Stomach (tissue), 9 donors: ENCODE data around the gene TRIM66. TPM values are rescaled to one million over a fixed set of nuclear protein-coding genes. Genes with fewer than 3 reads are reported as not detected.

Source experiments
- DNase-seq, 2 donors: peaks; one replicate each; pipeline versions ENCODE4 v3.0.0 to v3.0.0-alpha.2; 2013 to 2019
- H3K27ac ChIP-seq, 5 donors: fragments of 200-600 bp in 4 of 5; sonication (generic) in 4 of 5; one replicate each; pipeline ENCODE4 v1.5.1; 2013 to 2019; ENCODE audit warnings: mild to moderate bottlenecking in 1 of 5, moderate library complexity in 1 of 5
- H3K27me3 ChIP-seq, 3 donors: fragments of 200-600 bp; sonication (generic); one replicate each; pipeline ENCODE4 v1.5.1; 2017 to 2019; ENCODE audit warnings: mixed run types in 1 of 3
- H3K36me3 ChIP-seq, 4 donors: fragments of 200-600 bp; sonication (generic); 1 replicate in 3 of 4; 2 replicates in 1 of 4; pipeline ENCODE4 v1.5.1; 2016 to 2019
- H3K4me1 ChIP-seq, 4 donors: fragments of 200-600 bp; sonication (generic); one replicate each; pipeline ENCODE4 v1.5.1; 2016 to 2019
- H3K4me3 ChIP-seq, 4 donors: fragments of 200-600 bp; sonication (generic) in 3 of 4; one replicate each; pipeline ENCODE4 v1.5.1; 2016 to 2019; ENCODE audit warnings: mild to moderate bottlenecking in 1 of 4
- H3K9me3 ChIP-seq, 4 donors: fragments of 200-600 bp; sonication (generic); one replicate each; pipeline ENCODE4 v1.5.1; 2016 to 2019
- EP300 ChIP-seq: sonication (generic); formaldehyde crosslinking; IDR thresholded peaks from one replicate; pipeline ENCODE4 v1.6.1; 2017; ENCODE audit warnings: antibody characterized with exemption
- POLR2A ChIP-seq, 4 donors: fragments of 450-650 bp; IDR thresholded peaks; one replicate each; pipeline ENCODE4 v1.6.1; 2016; ENCODE audit warnings: antibody characterized with exemption in 4 of 4, control low read depth in 2 of 4, mild to moderate bottlenecking in 1 of 4, moderate library complexity in 1 of 4
- POLR2AphosphoS5 ChIP-seq, 3 donors: sonication (generic); formaldehyde crosslinking; IDR thresholded peaks; one replicate each; pipeline ENCODE4 v1.6.1; 2016; ENCODE audit warnings: antibody characterized with exemption in 3 of 3
- WGBS, 5 donors: extraction: QIAGEN DNeasy Blood & Tissue Kit in 3 of 5; methylation state at CpG; one replicate each; pipeline versions ENCODE4 v1.1.5 to v1.1.7; 2013 to 2018; 5-methylcytosine and 5-hydroxymethylcytosine counted together
- intact Hi-C: fragments of 100-400 bp; cut with DNase I; formaldehyde crosslinking; loops from one replicate; pipeline ENCODE4 v1.15.1; 2023; ENCODE audit warnings: low total_unique reads
- polyA plus RNA-seq, 3 donors: library from polyadenylated mRNA; stranded (reverse); fragments of 200-250 nt; gene quantifications; one replicate each; pipeline ENCODE4 v1.2.3, GENCODE V29; 2013
- small RNA-seq, 4 donors: library from RNA; depleted of rRNA; stranded (forward); fragments of <200 nt; gene quantifications; one replicate each; pipeline ENCODE3, GENCODE V24; 2016
- total RNA-seq, 5 donors: library from RNA; depleted of rRNA; stranded (reverse); fragments of >200 nt; gene quantifications; one replicate each; pipeline versions ENCODE4 v1.1.0 to v1.2.3, GENCODE V29; 2014 to 2016
- TF ChIP-seq, protein P1 (sequence below), 7 experiments: fragments of 450-650 bp in 4 of 7; fragments of 200-600 bp in 3 of 7; sonication (generic) in 3 of 7; IDR thresholded peaks; one replicate each; pipeline ENCODE4 v1.5.1; 2016 to 2019; ENCODE audit warnings: antibody characterized with exemption in 7 of 7, control low read depth in 2 of 7, mild to moderate bottlenecking in 1 of 7
- donor health status: healthy with polysubstance abuse.
- donor health status: Bipolar disorder and iron deficiency.
- donor health status: healthy.

TRIM66 gene
- total and polyA plus RNA-seq, 8 donors: 0.76 to 8.7 (median 3.4) TPM

DNA sequence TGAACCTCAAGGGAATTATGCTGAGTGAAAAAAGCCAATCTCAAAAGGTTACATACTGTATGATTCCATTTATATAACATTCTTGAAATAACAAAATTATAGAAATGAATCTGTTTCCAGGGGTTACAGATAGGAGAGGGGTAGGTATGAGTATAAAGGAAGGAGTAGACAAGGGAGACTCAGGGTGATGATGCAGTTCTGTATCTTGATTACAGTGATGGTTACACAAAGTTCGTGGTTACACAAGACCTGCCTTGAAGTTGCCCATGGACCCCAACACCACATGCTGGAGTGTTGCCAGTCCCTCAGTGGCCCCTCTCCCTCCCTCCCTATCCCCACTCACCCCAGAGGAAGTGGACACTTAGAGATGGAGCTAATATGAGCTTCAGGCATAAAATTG is 108.7 kb downstream of the TRIM66 start:
- H3K4me1 ChIP-seq: no peaks in the 10 kb centered on the region
- intact Hi-C loops: no loop called here
- no peak for TF ChIP-seq POLR2A (IDR thresholded peaks at IDR 0.05)
- no peak for TF ChIP-seq POLR2AphosphoS5 (IDR thresholded peaks at IDR 0.05)
- TF ChIP-seq EP300: no peak
- TF ChIP-seq, protein P1, sequence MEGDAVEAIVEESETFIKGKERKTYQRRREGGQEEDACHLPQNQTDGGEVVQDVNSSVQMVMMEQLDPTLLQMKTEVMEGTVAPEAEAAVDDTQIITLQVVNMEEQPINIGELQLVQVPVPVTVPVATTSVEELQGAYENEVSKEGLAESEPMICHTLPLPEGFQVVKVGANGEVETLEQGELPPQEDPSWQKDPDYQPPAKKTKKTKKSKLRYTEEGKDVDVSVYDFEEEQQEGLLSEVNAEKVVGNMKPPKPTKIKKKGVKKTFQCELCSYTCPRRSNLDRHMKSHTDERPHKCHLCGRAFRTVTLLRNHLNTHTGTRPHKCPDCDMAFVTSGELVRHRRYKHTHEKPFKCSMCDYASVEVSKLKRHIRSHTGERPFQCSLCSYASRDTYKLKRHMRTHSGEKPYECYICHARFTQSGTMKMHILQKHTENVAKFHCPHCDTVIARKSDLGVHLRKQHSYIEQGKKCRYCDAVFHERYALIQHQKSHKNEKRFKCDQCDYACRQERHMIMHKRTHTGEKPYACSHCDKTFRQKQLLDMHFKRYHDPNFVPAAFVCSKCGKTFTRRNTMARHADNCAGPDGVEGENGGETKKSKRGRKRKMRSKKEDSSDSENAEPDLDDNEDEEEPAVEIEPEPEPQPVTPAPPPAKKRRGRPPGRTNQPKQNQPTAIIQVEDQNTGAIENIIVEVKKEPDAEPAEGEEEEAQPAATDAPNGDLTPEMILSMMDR (IDR thresholded peaks at IDR 0.05): no peak

DNA sequence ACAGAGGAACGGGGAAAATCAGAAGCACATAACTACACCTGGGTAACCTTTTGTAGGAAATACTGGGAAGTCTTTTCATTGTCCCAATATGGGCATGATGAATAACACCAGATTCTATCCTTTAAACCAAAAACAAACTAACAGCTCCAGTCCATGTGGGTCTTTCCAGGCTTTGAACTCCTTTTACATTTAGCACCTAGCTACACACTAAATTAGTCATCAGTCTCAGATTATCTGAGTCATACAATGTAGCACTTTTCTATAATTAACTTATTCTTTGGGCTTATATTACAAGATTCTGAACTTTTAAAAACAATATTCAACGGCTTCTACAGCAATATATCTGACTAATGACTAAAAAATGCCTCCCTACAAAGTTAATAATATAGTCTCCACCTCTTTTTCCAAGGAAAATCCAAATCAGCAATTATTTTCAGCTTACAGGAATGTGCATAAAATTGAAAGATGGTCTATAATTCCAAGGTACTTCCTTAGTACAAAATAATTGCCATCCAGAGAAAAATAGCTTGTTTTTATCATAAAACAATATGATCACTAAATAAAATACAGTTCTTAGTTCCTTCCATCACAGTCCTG is 114.8 kb downstream of the TRIM66 start:
- H3K27me3 ChIP-seq: no peaks in the 10 kb centered on the region
- H3K27ac ChIP-seq: no peak overlapping the region
- H3K4me3 ChIP-seq: no peak overlapping the region
- no peak for TF ChIP-seq EP300
- TF ChIP-seq, protein P1 (IDR thresholded peaks at IDR 0.05): no peak
- no peak for TF ChIP-seq POLR2A (IDR thresholded peaks at IDR 0.05)
- no peak for TF ChIP-seq POLR2AphosphoS5 (IDR thresholded peaks at IDR 0.05)
- no peak for DNase-seq
- no peaks in the 10 kb centered on the region for H3K4me1 ChIP-seq
- 49 to 69% (median 67%) methylated on average over 2 of the region's 2 CpGs for WGBS, 5 donors
- H3K9me3 ChIP-seq: no peaks in the 10 kb centered on the region
- intact Hi-C loops: loop anchor here (5.0 kb wide), 1 partner anchor 345 kb away; no protein-coding TSS in a partner anchor
- no peaks in the 10 kb centered on the region for H3K36me3 ChIP-seq

More for the DNA sequence above, 108.7 kb downstream of the TRIM66 start:
- H3K36me3 ChIP-seq: no peaks in the 10 kb centered on the region
- no peak overlapping the region for H3K27ac ChIP-seq
- no peaks in the 10 kb centered on the region for H3K27me3 ChIP-seq
- 63 to 84% (median 78%) methylated on average over 1 of the region's 1 CpG for WGBS, 5 donors
- DNase-seq: no peak
- no peak overlapping the region for H3K4me3 ChIP-seq
- no peaks in the 10 kb centered on the region for H3K9me3 ChIP-seq

DNA sequence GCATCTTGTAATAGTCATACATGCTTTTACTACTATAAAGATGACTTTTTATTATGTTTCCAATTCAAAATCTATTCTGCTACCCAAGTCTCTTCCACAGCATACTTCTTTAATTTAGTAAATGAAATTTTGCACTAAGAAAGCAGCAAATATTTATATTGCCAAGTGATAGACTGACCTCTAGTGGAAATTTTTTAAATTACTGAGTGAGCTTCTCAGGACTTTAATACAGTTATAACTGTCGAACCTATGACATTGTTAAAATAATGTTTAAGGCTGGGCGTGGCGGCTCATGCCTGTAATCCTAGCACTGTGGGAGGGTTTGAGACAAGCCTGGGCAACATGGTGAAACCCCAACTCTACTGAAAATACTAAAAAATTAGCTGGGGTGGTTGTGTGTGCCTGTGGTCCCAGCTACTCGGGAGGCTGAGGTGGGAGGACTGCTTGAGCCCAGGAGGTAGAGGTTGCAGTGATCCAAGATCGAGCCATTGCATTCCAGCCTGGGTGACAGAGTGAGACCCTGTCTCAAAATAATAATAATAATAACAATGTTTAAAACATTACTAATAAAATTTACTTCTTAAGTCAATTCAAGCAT is 115.8 kb downstream of the TRIM66 start:
- intact Hi-C loops: loop anchor here (5.0 kb wide), 1 partner anchor 344 kb away; no protein-coding TSS in a partner anchor

DNA sequence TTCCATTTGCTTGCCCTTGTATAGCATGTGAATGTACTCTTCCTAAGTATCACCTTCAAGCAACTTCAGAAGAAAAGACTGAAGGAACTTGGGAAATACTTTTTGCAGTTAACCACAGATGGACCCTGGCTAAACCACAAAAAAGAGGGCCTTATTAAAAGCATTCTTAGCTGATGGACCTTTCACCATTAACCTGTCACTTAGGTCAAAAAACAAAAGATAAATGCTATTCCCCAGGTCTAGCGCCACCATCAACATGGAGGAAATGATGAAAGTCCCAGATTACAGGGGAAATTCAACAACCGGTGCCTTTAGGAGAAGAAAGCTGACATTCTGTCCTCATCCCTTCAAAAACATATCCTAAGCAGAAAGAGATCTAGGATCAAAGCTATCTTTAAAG is 117.9 kb downstream of the TRIM66 start:
- Histone ChIP-seq H3K9me3 (peaks cover 0 to 10% (median 4%) of the 10 kb centered on the region in 4 donors), H3K4me1 (no peaks in the 10 kb centered on the region), H3K27me3 (no peaks in the 10 kb centered on the region), H3K27ac (no peak overlapping the region), H3K4me3 (no peak overlapping the region), H3K36me3 (no peaks in the 10 kb centered on the region)
- WGBS, 5 donors: 65 to 82% (median 74%) methylated on average over 2 of the region's 2 CpGs
- TF ChIP-seq, protein P1 (IDR thresholded peaks at IDR 0.05): no peak
- no peak for TF ChIP-seq EP300
- TF ChIP-seq POLR2A (IDR thresholded peaks at IDR 0.05): no peak
- TF ChIP-seq POLR2AphosphoS5 (IDR thresholded peaks at IDR 0.05): no peak
- intact Hi-C loops: no loop called here
- DNase-seq: no peak

More for the DNA sequence above, 115.8 kb downstream of the TRIM66 start:
- Histone ChIP-seq H3K27me3 (no peaks in the 10 kb centered on the region), H3K27ac (no peak overlapping the region), H3K4me3 (no peak overlapping the region), H3K36me3 (no peaks in the 10 kb centered on the region), H3K9me3 (peaks cover 0 to 2% (median under 1%) of the 10 kb centered on the region in 4 donors), H3K4me1 (no peaks in the 10 kb centered on the region)
- 24 to 39% (median 36%) methylated on average over 5 of the region's 5 CpGs for WGBS, 5 donors
- no peak for TF ChIP-seq POLR2A (IDR thresholded peaks at IDR 0.05)
- TF ChIP-seq, protein P1 (IDR thresholded peaks at IDR 0.05): peak in 5 of 7 experiments; percentile 34 to 68 (median 58)
- peak in 1 of 2 donors; percentile 66 for DNase-seq

Small RNA genes within 50 kb of the gene (small RNA-seq; reads per million reads assigned to genes)
- 0 reads per million in 4 donors for gene SNORA3A
- 0 to 2.2 (median 1.5) reads per million in 4 donors for gene SNORA3B

Other genes starting within 250 kb of the TRIM66 start
- gene STK33, start 88.4 kb downstream of the TRIM66 start, total RNA-seq: 10 to 100 TPM in 4 of 5 donors, not detected in 1; 10.9 to 21.3 (median 15.3) TPM
- gene STK33, start 88.4 kb downstream of the TRIM66 start, polyA plus RNA-seq: 1 to 10 TPM; 3.1 to 7.2 (median 4.7) TPM
- gene RPL27A, start 127 bp upstream of the TRIM66 start, total RNA-seq: 1,000 to 10,000 TPM in 1 of 5 donors, 100 to 1,000 TPM in 4; 138 to 1,118 (median 938) TPM
- gene RPL27A, start 127 bp upstream of the TRIM66 start, polyA plus RNA-seq: 1,000 to 10,000 TPM; 3,539 to 4,507 (median 3,746) TPM
- 10 to 100 TPM in 3 of 5 donors, under 1 TPM in 1, not detected in 1; 0.89 to 21.1 (median 17.9) TPM for gene AKIP1, start 228.5 kb upstream of the TRIM66 start, total RNA-seq
- 10 to 100 TPM; 16.8 to 26.8 (median 23.4) TPM for gene AKIP1, start 228.5 kb upstream of the TRIM66 start, polyA plus RNA-seq